CD4-positive, alpha-beta T cell treated with Interleukin-1 beta for 1 hour (primary cell): ENCODE results near the gene KRTAP9-2.
"Not testable (repeated sequence)": the region's sequence is repeated elsewhere in the genome, so short reads cannot be mapped to it uniquely, and the experiment has no call there.

ENCODE experiments used
- DNase-seq, 2 donors: peaks; one replicate each; pipeline ENCODE4 v3.0.0-alpha.2; 2020 to 2022

The KRTAP9-2 gene

DNA sequence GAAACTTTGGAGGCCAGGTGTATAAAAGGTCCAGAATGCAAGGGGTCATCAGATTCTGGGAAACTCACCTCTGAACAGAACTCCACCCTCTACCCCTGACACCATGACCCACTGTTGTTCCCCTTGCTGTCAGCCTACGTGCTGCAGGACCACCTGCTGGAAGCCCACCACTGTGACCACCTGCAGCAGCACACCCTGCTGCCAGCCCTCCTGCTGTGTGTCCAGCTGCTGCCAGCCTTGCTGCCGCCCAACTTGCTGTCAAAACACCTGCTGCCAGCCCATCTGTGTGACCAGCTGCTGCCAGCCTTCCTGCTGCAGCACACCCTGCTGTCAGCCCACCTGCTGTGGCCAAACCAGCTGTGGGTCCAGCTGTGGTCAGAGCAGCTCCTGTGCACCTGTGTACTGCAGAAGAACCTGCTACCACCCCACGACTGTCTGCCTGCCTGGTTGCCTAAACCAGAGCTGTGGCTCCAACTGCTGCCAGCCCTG is 11.5 kb downstream of the KRTAP9-2 start, which contains the start of gene KRTAP9-8:
TSS of gene KRTAP9-8 (plus strand) at position 51 of the 489 bp plus-strand sequence. CDS start at position 104, 53 bp downstream.
- not testable (repeated sequence) for DNase-seq

GRCh38 chr17:41246995-41247787 is 20.7 kb downstream of the KRTAP9-2 start:
- DNase-seq = not testable (repeated sequence)

- DNase-seq = not testable (repeated sequence)
Observed at GRCh38 chr17:41249637-41250240, 23.3 kb downstream of the KRTAP9-2 start, which contains the start of gene KRTAP9-4. Gene KRTAP9-4, plus strand, starts transcription at chr17:41249687. Its CDS starts 34 bp downstream, at chr17:41249721.

GRCh38 chr17:41251261-41251660 is 24.8 kb downstream of the KRTAP9-2 start:
- DNase-seq = no peak

DNA sequence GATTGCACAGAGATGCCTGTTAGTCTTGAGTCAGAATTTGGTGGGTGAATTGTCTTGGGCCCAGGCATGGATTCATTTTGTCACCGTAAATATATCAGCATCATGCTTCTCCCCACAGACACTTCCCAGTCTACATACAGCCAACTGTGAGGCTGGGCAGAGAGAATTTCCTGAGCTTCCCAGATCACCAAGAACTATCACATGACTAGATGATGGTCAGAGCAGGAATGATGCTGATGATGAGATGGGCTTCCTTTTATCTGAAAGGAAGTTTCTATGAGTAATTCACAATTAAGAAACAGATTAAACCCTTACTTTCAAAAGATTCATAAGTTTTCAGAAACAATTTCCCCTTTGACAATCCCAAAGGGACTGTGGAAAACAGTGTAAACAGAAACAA is 28.4 kb downstream of the KRTAP9-2 start:
- no peak for DNase-seq

GRCh38 chr17:41255381-41256290 is 29.2 kb downstream of the KRTAP9-2 start, which contains the start of gene KRTAP9-9:
Gene KRTAP9-9, plus strand, starts transcription at chr17:41255384.
- DNase-seq = not testable (repeated sequence)

GRCh38 chr17:41256291-41256685 is 29.8 kb downstream of the KRTAP9-2 start:
- no peak for DNase-seq

DNA sequence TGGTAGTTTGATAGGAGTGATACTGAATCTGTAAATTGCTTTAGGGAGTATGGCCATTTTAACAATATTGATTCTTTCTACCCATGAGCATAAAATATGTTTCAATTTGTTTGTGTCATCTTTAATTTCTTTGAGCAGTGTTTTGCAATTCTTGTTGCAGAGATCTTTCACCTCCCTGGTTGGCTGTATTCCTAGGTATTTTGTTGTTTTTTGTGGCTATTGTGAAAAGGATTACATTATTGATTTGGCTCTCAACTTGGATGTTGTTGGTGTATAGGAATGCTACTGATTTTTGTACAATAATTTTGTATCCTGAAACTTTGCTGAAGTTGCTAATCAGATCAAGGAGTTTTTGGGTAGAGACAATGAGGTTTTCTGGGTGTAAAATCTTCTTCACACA is 32.0 kb downstream of the KRTAP9-2 start:
- no peak for DNase-seq

GRCh38 chr17:41263212-41263611 is 36.8 kb downstream of the KRTAP9-2 start:
- no peak for DNase-seq

DNA sequence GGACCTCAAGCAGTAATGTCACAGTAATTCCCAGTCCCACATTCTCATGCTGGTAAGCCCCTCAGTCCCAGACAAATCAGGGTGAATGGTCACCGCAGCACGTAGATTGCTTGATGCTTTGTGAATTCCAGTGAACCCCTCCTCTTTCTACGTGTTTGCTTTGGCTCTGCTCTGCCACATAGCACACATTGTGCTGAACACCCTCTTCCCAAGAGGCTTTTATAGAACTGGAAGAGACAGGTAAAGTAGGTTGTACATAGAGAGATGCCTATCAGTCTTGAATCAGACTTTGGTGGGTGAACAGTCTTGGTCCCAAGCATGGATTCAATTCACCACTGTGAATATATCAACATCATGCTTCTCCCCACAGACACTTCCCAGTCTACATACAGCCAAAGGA is 38.2 kb downstream of the KRTAP9-2 start:
- DNase-seq = no peak

- DNase-seq = no peak
Observed at GRCh38 chr17:41265078-41265477, 38.6 kb downstream of the KRTAP9-2 start, which contains the start of gene KRTAP9-6. Gene KRTAP9-6, plus strand, starts transcription at chr17:41265378. Its CDS starts 0 bp downstream, at chr17:41265378.

DNA sequence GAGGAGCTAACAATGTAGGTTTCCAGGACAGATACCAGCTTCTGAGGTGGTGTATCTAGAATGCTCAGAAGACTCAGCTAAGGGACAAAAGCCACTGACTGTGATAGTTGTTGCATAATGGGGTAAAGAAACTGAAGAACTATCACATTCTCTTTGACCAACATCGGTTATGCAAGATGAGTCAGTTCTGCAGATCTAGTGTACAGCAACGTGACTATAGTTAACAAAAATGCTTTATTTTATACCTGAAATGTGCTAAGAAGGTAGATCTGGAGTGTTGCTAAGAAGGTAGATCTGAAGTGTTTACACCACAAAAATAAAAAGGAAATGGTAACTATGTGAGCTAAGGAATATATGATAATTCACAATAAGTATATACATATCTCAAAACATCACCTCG is 41.3 kb downstream of the KRTAP9-2 start:
- DNase-seq = no peak

- not testable (repeated sequence) for DNase-seq
Observed at GRCh38 chr17:41271323-41271722, 44.9 kb downstream of the KRTAP9-2 start.

DNA sequence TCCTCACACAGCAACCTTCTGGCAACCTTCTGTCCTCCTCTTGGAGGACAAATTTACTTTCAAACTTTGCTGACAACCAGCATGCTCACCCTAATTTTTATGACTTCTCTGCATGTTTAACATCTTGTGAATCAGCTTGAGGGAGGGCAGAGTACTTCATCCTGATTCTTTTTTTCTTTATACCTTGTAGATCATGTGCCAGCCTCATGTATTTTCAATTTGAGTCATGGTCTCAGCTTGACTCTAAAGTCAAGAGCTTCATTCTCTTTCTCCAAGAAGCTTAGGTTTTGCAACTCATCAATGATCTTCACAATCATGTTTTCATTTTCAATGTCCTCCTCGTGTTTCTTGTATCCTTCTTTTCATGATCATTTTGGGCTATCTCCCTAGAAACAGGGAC is 45.4 kb downstream of the KRTAP9-2 start:
- DNase-seq = no peak

DNA sequence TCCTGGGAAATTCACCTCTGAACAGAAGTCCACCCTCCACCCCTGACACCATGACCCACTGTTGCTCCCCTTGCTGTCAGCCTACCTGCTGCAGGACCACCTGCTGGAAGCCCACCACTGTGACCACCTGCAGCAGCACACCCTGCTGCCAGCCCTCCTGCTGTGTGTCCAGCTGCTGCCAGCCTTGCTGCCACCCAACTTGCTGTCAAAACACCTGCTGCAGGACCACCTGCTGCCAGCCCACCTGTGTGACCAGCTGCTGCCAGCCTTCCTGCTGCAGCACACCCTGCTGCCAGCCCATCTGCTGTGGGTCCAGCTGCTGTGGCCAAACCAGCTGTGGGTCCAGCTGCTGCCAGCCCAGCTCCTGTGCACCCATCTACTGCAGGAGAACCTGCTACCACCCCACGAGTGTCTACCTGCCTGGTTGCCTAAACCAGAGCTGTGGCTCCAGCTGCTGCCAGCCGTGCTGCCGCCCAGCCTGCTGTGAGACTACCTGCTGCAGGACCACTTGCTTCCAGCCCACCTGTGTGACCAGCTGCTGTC is 49.3 kb downstream of the KRTAP9-2 start, which contains the start of gene KRTAP9-7:
TSS of gene KRTAP9-7 (plus strand) at position 51 of the 543 bp plus-strand sequence. CDS start at position 51, 0 bp downstream.
- DNase-seq = not testable (repeated sequence)
